ENCODE measurements around the gene SENP6.

Gene SENP6

DNA sequence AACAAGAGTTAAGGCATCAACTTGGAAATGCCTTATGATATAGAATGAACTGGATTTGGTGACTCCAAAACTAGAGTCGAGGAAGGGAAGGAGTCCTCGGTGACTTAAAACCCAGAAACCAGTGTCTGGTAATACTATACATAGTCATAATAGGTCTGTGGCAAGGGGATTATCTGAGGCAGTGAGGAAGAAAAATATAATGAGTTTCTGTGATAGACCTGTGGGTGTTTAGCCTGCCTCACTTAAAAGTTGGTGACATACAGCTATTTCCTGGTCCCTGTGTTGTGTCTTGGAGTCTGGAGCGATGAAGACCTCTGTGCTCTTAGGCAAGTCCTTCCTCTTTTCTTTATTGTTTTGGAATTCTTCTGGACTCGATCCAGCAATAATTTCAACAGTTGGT, 142.3 kb downstream of the SENP6 start:
- DNase-seq (ENCODE audit: low read depth, low spot score): no peak
- H3K27ac ChIP-seq: no peak overlapping the region

GRCh38 chr6:75745404-75745803, 143.7 kb downstream of the SENP6 start:
- no peak overlapping the region for H3K27ac ChIP-seq
- DNase-seq (ENCODE audit: low read depth, low spot score): no peak

- no peak overlapping the region for H3K27ac ChIP-seq
- no peak for DNase-seq (ENCODE audit: low read depth, low spot score)
These were observed 144.5 kb downstream of the SENP6 start for GRCh38 chr6:75746221-75746620.

DNA sequence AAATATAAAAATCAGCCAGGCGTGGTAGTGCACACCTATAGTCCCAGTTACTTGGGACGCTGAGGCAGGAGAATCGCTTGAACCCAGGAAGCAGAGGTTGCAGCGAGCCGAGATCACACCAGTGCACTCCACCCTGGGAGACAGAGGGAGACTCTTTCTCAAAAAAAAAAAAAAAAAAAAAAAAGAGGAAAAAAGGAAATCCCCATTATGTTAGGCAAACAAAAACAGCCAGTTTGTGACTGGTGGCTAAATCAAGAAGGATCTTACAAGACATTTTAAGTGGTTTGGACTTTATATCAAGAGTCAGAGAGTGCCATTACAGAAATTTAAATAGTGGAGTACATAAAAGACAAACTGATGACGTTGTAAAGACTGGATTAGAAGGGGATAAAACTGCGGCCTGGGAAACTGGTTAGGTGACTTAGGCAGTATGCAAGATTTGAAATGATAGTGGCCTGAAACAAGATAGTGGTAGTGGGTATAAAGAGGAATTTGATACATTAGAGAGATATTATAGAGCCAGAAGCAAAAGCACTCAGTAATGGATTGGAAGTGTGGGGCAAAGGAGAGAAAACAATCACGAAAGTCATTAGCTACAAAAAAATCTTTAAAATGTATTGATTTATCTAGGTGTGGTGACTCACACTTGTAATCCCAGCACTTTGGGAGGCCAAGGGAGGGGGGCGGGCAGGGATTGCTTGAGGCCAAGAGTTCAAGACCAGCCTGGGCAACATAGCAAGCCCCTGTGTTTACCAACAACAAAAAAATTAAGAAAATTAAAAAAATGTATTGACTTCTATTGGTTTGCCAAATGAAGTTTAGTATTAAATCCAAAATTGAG, 145.7 kb downstream of the SENP6 start:
- DNase-seq (ENCODE audit: low read depth, low spot score): peak; percentile 43
- H3K27ac ChIP-seq: peak overlapping the region; percentile 83

DNA sequence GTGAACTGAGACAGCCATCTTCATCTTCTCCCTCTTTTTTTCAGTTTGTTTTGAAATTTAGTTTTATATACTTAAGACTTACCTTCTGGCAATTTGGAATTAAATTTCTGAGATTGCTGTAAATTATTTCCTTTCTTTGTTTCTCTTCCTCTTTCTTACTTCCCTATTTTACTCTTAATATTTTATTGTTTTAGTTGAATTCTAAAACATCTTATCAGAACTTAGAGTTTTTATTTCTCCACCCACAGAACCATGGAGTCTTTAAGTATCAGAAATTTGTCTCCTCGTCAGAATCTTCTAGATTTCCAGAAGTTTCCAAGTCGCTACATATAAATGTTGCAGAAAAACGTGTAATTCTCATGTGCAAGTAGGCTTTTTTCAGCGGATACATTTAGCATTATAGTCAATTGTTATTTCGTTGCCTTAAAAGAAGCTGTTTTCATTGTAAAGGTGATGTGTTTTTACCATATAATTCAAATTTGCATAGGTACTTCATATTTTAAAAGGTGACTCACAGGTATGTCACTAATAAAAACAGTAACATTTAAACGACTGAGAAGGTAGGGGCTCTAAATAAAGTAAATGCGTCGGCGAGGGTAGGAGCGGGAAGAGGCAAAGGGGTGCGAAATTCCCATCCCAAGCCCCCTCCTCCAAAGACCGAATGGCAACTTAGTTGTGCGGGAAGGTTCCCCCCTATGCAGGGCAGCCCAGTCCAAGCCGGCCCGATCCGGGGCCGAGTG, 146.5 kb downstream of the SENP6 start:
- H3K27ac ChIP-seq: peak overlapping the region; percentile 83

GRCh38 chr6:75748743-75749538, 147.3 kb downstream of the SENP6 start, which contains the start of gene MYO6:
Gene MYO6 (plus strand): TSS chr6:75749239. CDS start chr6:75817548, 68,309 bp downstream.
- no peak for DNase-seq (ENCODE audit: low read depth, low spot score)
- H3K27ac ChIP-seq: peak within 1 kb of the TSS; percentile 83

More for the DNA sequence above, 146.5 kb downstream of the SENP6 start:
- DNase-seq (ENCODE audit: low read depth, low spot score): no peak

GRCh38 chr6:75751443-75751842, 149.8 kb downstream of the SENP6 start:
- H3K27ac ChIP-seq: peak overlapping the region; percentile 89
- no peak for DNase-seq (ENCODE audit: low read depth, low spot score)

GRCh38 chr6:75752365-75752764, 150.7 kb downstream of the SENP6 start:
- H3K27ac ChIP-seq: peak overlapping the region; percentile 89
- no peak for DNase-seq (ENCODE audit: low read depth, low spot score)

DNA sequence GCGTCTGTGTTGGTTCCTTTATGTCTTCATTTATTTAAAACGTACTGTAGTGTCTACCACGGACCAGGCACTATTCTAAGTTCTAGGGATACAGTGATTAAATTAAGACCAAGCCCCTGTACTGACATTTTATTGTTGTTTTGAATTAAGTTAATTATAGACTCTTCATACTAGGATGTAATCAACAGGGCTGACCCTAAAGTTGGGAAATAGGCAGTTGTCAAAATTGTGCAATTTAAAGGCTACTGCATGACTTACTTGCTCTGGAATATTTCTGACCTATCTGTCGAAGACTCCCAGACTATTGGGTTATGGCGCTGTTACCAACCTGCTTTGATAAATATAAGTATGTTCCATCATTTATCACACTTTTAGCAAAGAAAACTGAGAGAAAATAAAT, 154.0 kb downstream of the SENP6 start:
- DNase-seq (ENCODE audit: low read depth, low spot score): no peak
- H3K27ac ChIP-seq: no peak overlapping the region

- no peak overlapping the region for H3K27ac ChIP-seq
- no peak for DNase-seq (ENCODE audit: low read depth, low spot score)
These were observed 155.6 kb downstream of the SENP6 start for GRCh38 chr6:75757295-75757694.

- H3K27ac ChIP-seq: no peak overlapping the region
- no peak for DNase-seq (ENCODE audit: low read depth, low spot score)
These were observed 156.4 kb downstream of the SENP6 start for GRCh38 chr6:75758061-75758460.

DNA sequence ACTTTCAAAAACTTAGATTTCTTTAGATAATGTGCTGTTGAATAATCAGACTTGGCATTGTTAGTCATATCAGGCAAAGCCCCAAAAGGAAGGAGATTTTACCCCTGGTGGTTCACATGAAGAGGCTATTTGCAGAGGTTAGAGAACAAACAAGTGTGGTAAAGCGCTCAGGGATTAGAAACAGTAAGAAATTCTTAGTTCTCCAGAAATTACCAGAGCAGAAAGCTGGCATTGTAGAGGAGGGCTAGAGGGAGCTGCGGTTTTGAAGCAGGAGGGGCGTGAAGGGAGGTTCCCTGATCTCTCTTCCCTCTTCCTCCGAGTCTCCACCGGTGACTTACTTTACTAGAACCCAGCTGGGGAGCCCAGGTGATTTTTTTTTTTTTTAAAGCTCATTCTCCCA, 157.5 kb downstream of the SENP6 start:
- H3K27ac ChIP-seq: no peak overlapping the region
- no peak for DNase-seq (ENCODE audit: low read depth, low spot score)

DNA sequence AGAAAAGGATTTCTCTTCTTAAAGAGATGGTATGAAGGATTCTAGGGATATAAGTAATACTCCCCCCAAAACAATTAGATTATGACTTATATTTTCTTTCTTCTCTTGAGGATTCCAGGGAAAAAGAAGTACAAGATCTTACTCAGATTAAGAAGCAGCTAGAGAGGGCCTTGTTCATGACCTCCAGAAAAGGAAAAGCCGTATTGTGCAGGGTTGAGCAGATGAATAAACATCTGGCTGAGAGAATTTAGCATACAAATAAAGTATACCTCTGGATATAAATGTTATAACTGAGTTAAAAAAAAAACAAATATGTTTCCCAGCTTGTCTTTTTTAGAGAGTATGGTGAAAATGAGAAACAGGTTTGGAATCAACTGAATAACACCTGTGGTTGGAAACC, 158.6 kb downstream of the SENP6 start:
- no peak overlapping the region for H3K27ac ChIP-seq
- DNase-seq (ENCODE audit: low read depth, low spot score): no peak

GRCh38 chr6:75761489-75761888, 159.8 kb downstream of the SENP6 start:
- no peak for DNase-seq (ENCODE audit: low read depth, low spot score)
- no peak overlapping the region for H3K27ac ChIP-seq

DNA sequence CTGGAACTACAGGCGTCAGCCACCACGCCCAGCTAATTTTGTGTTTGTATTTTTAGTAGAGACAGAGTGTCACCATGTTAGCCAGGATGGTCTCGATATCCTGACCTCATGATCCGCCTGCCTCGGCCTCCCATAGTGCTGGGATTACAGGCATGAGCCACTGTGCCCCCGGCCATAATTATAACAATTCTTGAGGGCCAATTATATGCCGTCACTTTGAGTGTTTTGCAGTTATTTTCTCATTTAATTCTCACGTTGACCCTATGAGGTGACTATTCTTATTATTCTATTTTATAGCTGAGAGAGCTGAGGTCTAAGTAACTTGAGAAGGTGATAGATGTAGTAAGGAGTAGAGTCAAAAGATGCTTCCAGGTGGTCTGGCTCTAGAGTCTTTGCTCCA, 160.4 kb downstream of the SENP6 start:
- H3K27ac ChIP-seq: no peak overlapping the region
- no peak for DNase-seq (ENCODE audit: low read depth, low spot score)

DNA sequence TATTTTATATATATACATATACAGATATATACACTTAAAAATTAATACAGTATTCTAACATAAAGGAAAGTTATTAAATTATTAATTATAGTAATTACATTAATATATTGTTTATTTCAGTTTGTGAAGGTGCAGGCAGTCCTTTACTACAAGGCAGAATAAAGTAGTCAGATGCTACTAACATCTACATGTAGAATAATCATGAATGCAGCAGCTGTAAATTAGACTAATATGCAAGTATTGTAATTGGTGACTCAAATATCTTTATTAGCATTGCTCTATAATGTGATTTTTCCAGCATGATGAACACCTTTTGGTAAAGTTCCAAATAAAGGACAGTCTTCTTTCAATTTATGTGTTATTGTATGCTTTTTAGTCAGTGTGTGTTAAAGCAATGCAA, 164.7 kb downstream of the SENP6 start:
- no peak for DNase-seq (ENCODE audit: low read depth, low spot score)

More for the DNA sequence above, 164.7 kb downstream of the SENP6 start:
- no peak overlapping the region for H3K27ac ChIP-seq
